Uterus (tissue), 4 donors: ENCODE data around the gene PPP2R2D. TPM values are rescaled to one million over a fixed set of nuclear protein-coding genes. Genes with fewer than 3 reads are reported as not detected.

Experiments used
- DNase-seq, 2 donors: peaks; one replicate each; pipeline ENCODE4 v3.0.0-alpha.2; 2019 to 2020
- H3K27ac ChIP-seq, 2 donors: fragments of 200-600 bp; sonication (generic); 1 replicate in 1 of 2; 2 replicates in 1 of 2; pipeline ENCODE4 v1.5.1; 2016 to 2018
- H3K27me3 ChIP-seq, 2 donors: fragments of 200-600 bp; sonication (generic); one replicate each; pipeline ENCODE4 v1.5.1; 2018 to 2019; ENCODE audit warnings: control low read depth in 1 of 2
- H3K36me3 ChIP-seq, 2 donors: fragments of 200-600 bp; sonication (generic); one replicate each; pipeline ENCODE4 v1.5.1; 2019; ENCODE audit warnings: control low read depth in 1 of 2
- H3K4me1 ChIP-seq, 2 donors: fragments of 200-600 bp; sonication (generic); one replicate each; pipeline ENCODE4 v1.5.1; 2018 to 2019; ENCODE audit warnings: control low read depth in 1 of 2
- H3K4me3 ChIP-seq, 2 donors: fragments of 200-600 bp; sonication (generic); 1 replicate in 1 of 2; 2 replicates in 1 of 2; pipeline ENCODE4 v1.5.1; 2018 to 2019; ENCODE audit warnings: mild to moderate bottlenecking in 1 of 2
- H3K9me3 ChIP-seq, 2 donors: fragments of 200-600 bp; sonication (generic); one replicate each; pipeline ENCODE4 v1.5.1; 2019; ENCODE audit warnings: control low read depth in 1 of 2
- CTCF ChIP-seq, 4 experiments: fragments of 200-600 bp in 2 of 4; fragments of 450-650 bp in 2 of 4; sonication (generic) in 2 of 4; IDR thresholded peaks; one replicate each; pipeline ENCODE4 v1.5.1; 2016 to 2019; ENCODE audit warnings: antibody characterized with exemption in 4 of 4, mild to moderate bottlenecking in 2 of 4, moderate library complexity in 1 of 4
- POLR2A ChIP-seq, 2 donors: fragments of 450-650 bp; IDR thresholded peaks; one replicate each; pipeline ENCODE4 v1.6.1; 2016; ENCODE audit warnings: antibody characterized with exemption in 2 of 2, mild to moderate bottlenecking in 1 of 2, moderate library complexity in 1 of 2
- intact Hi-C: fragments of 100-400 bp; cut with DNase I; formaldehyde crosslinking; loops from one replicate; pipeline ENCODE4 v1.15.1; 2023; ENCODE audit warnings: low total_unique reads
- total RNA-seq, 4 donors: library from RNA; depleted of rRNA in 3 of 4; stranded (reverse); fragments of >200 nt in 3 of 4; gene quantifications; one replicate each; pipeline versions ENCODE4 v1.1.0 to v1.2.4, GENCODE V29; 2014 to 2023
- donor health status: DM: yes; HTN: yes; CAD: no.

PPP2R2D gene
- total RNA-seq, 4 donors from 2014 or later: 21.2 to 43.2 (median 36.3) TPM

DNA sequence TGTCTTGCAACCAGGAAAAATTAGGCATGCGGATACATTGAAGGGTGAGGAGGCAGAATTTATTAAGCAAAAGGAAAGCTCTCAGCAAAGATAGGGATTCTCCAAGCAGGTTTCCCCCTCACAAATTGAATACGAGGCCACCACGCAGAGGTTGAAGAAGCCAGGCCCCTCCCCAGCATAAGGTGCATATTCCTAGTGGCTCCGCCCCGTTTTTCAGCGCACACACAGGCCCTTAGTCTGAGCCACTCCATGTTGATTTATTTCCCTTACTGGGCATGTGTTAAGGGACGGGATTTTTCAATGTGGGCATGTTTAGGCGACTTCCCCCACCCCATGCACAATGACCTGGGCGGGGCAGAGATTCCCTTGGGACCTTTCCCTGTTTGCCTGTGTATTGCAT is 24.9 kb downstream of the PPP2R2D start:
- Histone ChIP-seq H3K4me3 (no peak overlapping the region), H3K4me1 (no peaks in the 10 kb centered on the region), H3K27ac (no peak overlapping the region), H3K36me3 (no peaks in the 10 kb centered on the region), H3K27me3 (no peaks in the 10 kb centered on the region), H3K9me3 (no peaks in the 10 kb centered on the region)
- intact Hi-C loops: no loop called here
- no peak for TF ChIP-seq CTCF (IDR thresholded peaks at IDR 0.05)
- TF ChIP-seq POLR2A (IDR thresholded peaks at IDR 0.05): no peak
- no peak for DNase-seq

DNA sequence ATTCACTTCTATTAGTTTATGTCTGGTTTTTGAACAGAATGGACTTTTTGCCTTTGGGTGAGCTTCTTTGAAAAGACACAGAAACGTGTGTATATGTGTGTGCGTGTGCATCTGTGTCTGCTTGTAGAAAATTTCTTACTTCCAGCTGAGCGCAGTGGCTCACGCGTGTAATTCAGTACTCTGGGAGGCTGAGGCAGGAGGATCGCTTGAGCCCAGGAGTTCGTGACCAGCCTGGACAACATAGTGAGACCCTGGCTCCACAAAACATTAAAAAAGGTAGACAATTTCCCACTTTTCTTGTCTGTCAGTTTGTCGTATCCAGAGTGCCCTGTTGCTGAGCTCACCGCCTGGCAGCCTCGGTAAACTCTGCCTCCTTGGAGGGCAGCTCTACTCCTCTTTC is 25.4 kb downstream of the PPP2R2D start:
- Histone ChIP-seq H3K4me1 (no peaks in the 10 kb centered on the region), H3K27me3 (no peaks in the 10 kb centered on the region), H3K27ac (no peak overlapping the region), H3K36me3 (no peaks in the 10 kb centered on the region), H3K9me3 (no peaks in the 10 kb centered on the region), H3K4me3 (no peak overlapping the region)
- intact Hi-C loops: no loop called here
- TF ChIP-seq POLR2A (IDR thresholded peaks at IDR 0.05) (no peak), CTCF (IDR thresholded peaks at IDR 0.05) (no peak)
- DNase-seq: no peak

- DNase-seq: no peak
- TF ChIP-seq POLR2A (IDR thresholded peaks at IDR 0.05) (no peak), CTCF (IDR thresholded peaks at IDR 0.05) (no peak)
- Histone ChIP-seq H3K27ac (no peak overlapping the region), H3K4me3 (no peak overlapping the region), H3K4me1 (no peaks in the 10 kb centered on the region), H3K27me3 (no peaks in the 10 kb centered on the region), H3K9me3 (no peaks in the 10 kb centered on the region), H3K36me3 (no peaks in the 10 kb centered on the region)
- intact Hi-C loops: no loop called here
Measured at GRCh38 chr10:131926743-131927595, 26.2 kb downstream of the PPP2R2D start.

DNA sequence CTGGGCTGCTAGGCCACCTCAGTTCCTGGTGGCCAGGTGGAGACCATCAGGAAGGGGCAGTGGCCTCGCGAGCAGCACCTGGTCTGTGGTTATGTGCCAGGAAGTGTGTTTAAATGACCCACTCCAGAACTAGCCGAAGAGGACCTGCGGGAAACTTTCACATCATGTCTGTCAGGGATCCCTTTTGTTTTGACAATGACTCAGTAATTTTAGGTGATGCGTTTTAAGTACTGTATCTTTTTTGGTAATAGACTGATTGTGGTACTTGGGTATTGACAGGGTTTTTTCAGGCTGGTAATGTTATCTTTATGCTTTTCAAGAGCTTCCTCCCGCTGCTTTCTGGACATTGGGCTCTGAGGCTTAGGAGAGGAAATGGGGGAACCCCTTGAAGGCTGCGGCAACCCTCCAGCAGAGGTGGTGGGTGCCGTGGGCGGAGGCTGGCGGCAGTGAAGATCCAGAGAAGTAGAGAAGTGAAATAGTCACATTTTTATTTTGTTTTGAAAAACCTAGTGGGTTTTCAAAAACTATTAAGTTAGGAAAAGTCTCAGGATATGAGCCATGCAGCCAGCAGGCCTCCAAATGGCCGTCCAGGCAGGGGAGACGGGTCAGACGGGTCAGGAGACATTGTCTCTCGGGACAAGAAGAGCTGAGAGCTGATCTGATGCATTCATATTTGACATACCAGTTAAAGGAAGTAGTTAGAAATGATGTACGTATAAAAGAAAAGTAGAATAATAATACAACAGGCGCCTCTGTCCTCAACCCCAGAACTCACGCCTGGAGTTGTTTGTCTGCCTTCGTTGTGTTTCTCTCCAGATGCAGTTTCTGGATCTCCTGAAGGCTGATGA is 27.7 kb downstream of the PPP2R2D start:
- no peaks in the 10 kb centered on the region for H3K9me3 ChIP-seq
- DNase-seq: no peak
- TF ChIP-seq CTCF (IDR thresholded peaks at IDR 0.05) (no peak), POLR2A (IDR thresholded peaks at IDR 0.05) (no peak)
- H3K4me1 ChIP-seq: no peaks in the 10 kb centered on the region
- H3K4me3 ChIP-seq: no peak overlapping the region
- no peaks in the 10 kb centered on the region for H3K36me3 ChIP-seq
- intact Hi-C loops: no loop called here
- no peak overlapping the region for H3K27ac ChIP-seq
- H3K27me3 ChIP-seq: no peaks in the 10 kb centered on the region
